HepG2 (cell line): Measurements from ENCODE around the gene INTS15. TPM values are rescaled to one million over a fixed set of nuclear protein-coding genes. Genes with fewer than 3 reads are reported as not detected.

ENCODE experiments used
- ARNT ChIP-seq: fragments of 450-650 bp; IDR thresholded peaks from 2 replicates; pipeline ENCODE4 v1.6.1; 2017
- CBX5 ChIP-seq: sonication (generic); formaldehyde crosslinking; IDR thresholded peaks from 2 replicates; pipeline ENCODE4 v1.4.0; 2020; ENCODE audit warnings: missing genetic modification reagents, borderline replicate concordance
- ERF ChIP-seq: IDR thresholded peaks from 2 replicates; pipeline ENCODE4 v1.6.1; 2018; ENCODE audit warnings: missing biosample characterization, missing genetic modification reagents
- GFI1 ChIP-seq: sonication (generic); formaldehyde crosslinking; IDR thresholded peaks from 2 replicates; pipeline ENCODE4 v1.5.0; 2020; ENCODE audit warnings: missing genetic modification reagents, mild to moderate bottlenecking, borderline replicate concordance
- HNF4G ChIP-seq, 2 experiments: sonication (generic) in 1 of 2; formaldehyde crosslinking in 1 of 2; IDR thresholded peaks; 2 replicates each; pipeline versions ENCODE4 v1.4.0 to v1.6.1; 2011 to 2020; ENCODE audit warnings: borderline replicate concordance in 2 of 2, low read depth in 2 of 2, mild to moderate bottlenecking in 2 of 2, low read length in 1 of 2, missing genetic modification reagents in 1 of 2, moderate library complexity in 1 of 2
- JUND ChIP-seq: sonication (generic); formaldehyde crosslinking; IDR thresholded peaks from 2 replicates; pipeline ENCODE4 v1.8.0; 2022; ENCODE audit warnings: mild to moderate bottlenecking, missing genetic modification reagents
- KLF6 ChIP-seq: IDR thresholded peaks from 2 replicates; pipeline ENCODE4 v1.8.0; 2016; ENCODE audit warnings: missing biosample characterization, missing genetic modification reagents
- MEIS1 ChIP-seq: sonication (generic); formaldehyde crosslinking; IDR thresholded peaks from 2 replicates; pipeline ENCODE4 v1.9.0; 2021; ENCODE audit warnings: mild to moderate bottlenecking, missing genetic modification reagents, moderate library complexity, borderline replicate concordance
- SMARCC2 ChIP-seq: fragments of 450-650 bp; IDR thresholded peaks from 2 replicates; pipeline ENCODE4 v1.6.1; 2017; ENCODE audit warnings: antibody characterized with exemption, mild to moderate bottlenecking
- ZFP36L2 ChIP-seq: sonication (generic); formaldehyde crosslinking; IDR thresholded peaks from 2 replicates; pipeline ENCODE4 v1.4.0; 2020; ENCODE audit warnings: missing genetic modification reagents
- ZFP90 ChIP-seq: sonication (generic); formaldehyde crosslinking; IDR thresholded peaks from 2 replicates; pipeline ENCODE4 v1.8.0; 2022; ENCODE audit warnings: missing genetic modification reagents, mild to moderate bottlenecking, inconsistent platforms, borderline replicate concordance
- ZNF562 ChIP-seq: sonication (generic); formaldehyde crosslinking; IDR thresholded peaks from 2 replicates; pipeline ENCODE4 v1.8.0; 2022; ENCODE audit warnings: missing genetic modification reagents, borderline replicate concordance
- ZNF652 ChIP-seq: IDR thresholded peaks from 2 replicates; pipeline ENCODE4 v1.6.1; 2016; ENCODE audit warnings: low read depth, borderline replicate concordance
- polyA plus RNA-seq, 8 experiments: library from polyadenylated mRNA; depleted of rRNA in 3 of 8; stranded (reverse) in 7 of 8; unstranded in 1 of 8; fragments of >200 nt; fragmentation: Illumina TruSeq in 4 of 8; extraction: Trizol in 4 of 8; gene quantifications; 2 replicates each; pipeline versions ENCODE4 v1.2.1 to v1.2.3, GENCODE V29; 2011 to 2016; ENCODE audit warnings: low read depth in 4 of 8, missing spikeins in 1 of 8, mixed read lengths in 1 of 8; ENCODE audit not compliant: insufficient read depth in 1 of 8
- total RNA-seq, 5 experiments: library from RNA; depleted of rRNA; stranded (reverse); fragments of >200 nt; fragmentation: Illumina TruSeq; extraction: Trizol; gene quantifications; 2 replicates each; pipeline ENCODE4 v1.2.3, GENCODE V29; 2016; ENCODE audit warnings: low read depth in 1 of 5
- TF ChIP-seq, protein P1 (sequence below), 2 experiments: sonication (generic) in 1 of 2; formaldehyde crosslinking in 1 of 2; IDR thresholded peaks; 2 replicates each; pipeline versions ENCODE4 v1.4.0 to v1.6.1; 2018 to 2020; ENCODE audit warnings: missing genetic modification reagents in 2 of 2, borderline replicate concordance in 1 of 2, low read depth in 1 of 2, mild to moderate bottlenecking in 1 of 2, missing biosample characterization in 1 of 2
- TF ChIP-seq, protein P2 (sequence below): conservative IDR thresholded peaks from 2 replicates; pipeline ENCODE4 v1.6.1; 2018; ENCODE audit warnings: missing genetic modification reagents
- TF ChIP-seq, protein P3 (sequence below): sonication (generic); formaldehyde crosslinking; IDR thresholded peaks from 2 replicates; pipeline ENCODE4 v1.9.0; 2021; ENCODE audit warnings: missing genetic modification reagents, borderline replicate concordance
- TF ChIP-seq, protein P4 (sequence below): sonication (generic); formaldehyde crosslinking; IDR thresholded peaks from 2 replicates; pipeline ENCODE4 v1.4.0; 2020; ENCODE audit warnings: mild to moderate bottlenecking, missing genetic modification reagents
- TF ChIP-seq, protein P5 (sequence below): sonication (generic); formaldehyde crosslinking; IDR thresholded peaks from 2 replicates; pipeline ENCODE4 v1.4.0; 2020; ENCODE audit warnings: missing genetic modification reagents

INTS15 gene
- total and polyA plus RNA-seq, 2 of the 13 experiments (the other 11 are each of a cell fraction or from before 2014, with no cell fraction given) = 16.3 to 25.7 TPM

DNA sequence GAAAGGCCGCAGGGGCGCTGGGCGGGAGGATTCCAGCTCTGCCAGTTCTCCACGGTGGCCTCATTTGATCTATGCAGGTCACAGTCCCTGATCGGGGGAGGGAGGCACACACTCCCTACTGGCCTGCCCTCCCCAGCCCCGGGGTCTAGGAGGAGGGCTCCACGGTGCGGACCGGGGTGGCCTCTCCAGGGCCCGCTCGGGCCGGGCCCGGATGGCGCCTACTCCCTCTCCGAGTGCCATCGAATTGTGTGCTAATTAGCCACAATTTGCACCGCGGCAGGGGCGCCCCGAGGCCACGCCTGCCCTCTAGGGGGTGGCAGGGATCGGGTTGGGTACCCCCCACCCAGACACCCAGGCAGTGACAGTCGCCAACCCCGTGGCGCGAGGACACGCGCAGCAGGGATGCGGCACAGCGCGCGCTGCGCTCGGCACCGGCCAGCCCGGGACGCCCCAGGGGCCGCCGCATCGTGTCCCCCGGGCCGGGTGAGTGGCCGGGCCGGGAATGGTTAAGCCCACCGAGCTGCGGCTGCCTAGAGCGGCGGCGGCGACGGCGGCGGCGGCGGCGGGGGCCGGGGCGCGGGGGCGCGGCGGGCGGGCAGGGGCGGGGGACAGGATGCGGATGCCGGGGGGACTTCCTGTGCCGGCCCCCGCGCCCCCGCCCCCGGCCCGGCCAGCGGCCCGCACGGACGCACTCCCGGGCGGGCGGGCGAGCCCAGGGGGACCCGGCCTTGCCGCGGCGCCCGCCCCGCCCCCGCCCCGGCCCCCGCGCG, 25.3 kb downstream of the INTS15 start, which contains the start of gene ZNF853 (continued):
- no peak for TF ChIP-seq KLF6 (CRISPR knock-in tag)
- TF ChIP-seq GFI1 (CRISPR knock-in tag) = no peak
- no peak for TF ChIP-seq ZFP36L2 (CRISPR knock-in tag)
- TF ChIP-seq MEIS1 (CRISPR knock-in tag) = no peak
- peak; percentile 74; the same call in 1 of the 2 replicates for TF ChIP-seq ZNF652 (CRISPR knock-in tag)
- TF ChIP-seq SMARCC2 = no peak
- TF ChIP-seq, protein P1, sequence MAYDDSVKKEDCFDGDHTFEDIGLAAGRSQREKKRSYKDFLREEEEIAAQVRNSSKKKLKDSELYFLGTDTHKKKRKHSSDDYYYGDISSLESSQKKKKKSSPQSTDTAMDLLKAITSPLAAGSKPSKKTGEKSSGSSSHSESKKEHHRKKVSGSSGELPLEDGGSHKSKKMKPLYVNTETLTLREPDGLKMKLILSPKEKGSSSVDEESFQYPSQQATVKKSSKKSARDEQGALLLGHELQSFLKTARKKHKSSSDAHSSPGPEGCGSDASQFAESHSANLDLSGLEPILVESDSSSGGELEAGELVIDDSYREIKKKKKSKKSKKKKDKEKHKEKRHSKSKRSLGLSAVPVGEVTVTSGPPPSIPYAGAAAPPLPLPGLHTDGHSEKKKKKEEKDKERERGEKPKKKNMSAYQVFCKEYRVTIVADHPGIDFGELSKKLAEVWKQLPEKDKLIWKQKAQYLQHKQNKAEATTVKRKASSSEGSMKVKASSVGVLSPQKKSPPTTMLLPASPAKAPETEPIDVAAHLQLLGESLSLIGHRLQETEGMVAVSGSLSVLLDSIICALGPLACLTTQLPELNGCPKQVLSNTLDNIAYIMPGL (CRISPR knock-in tag; IDR thresholded peaks at IDR 0.05; ENCODE audit: borderline replicate concordance in 1 of 2, low read depth in 1 of 2) = peak in 1 of 2 experiments; percentile 58; a peak in 1 of 4 replicates
- no peak for TF ChIP-seq CBX5
- no peak for TF ChIP-seq ZNF562 (CRISPR knock-in tag)
- TF ChIP-seq, protein P2, sequence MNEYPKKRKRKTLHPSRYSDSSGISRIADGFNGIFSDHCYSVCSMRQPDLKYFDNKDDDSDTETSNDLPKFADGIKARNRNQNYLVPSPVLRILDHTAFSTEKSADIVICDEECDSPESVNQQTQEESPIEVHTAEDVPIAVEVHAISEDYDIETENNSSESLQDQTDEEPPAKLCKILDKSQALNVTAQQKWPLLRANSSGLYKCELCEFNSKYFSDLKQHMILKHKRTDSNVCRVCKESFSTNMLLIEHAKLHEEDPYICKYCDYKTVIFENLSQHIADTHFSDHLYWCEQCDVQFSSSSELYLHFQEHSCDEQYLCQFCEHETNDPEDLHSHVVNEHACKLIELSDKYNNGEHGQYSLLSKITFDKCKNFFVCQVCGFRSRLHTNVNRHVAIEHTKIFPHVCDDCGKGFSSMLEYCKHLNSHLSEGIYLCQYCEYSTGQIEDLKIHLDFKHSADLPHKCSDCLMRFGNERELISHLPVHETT (CRISPR knock-in tag) = 0 out of 2 replicates have a peak, but pooled peaks have one; percentile 77
- TF ChIP-seq HNF4G (IDR thresholded peaks at IDR 0.05; ENCODE audit: borderline replicate concordance, low read depth, low read length) = no peak
- TF ChIP-seq HNF4G (CRISPR knock-in tag; IDR thresholded peaks at IDR 0.05; ENCODE audit: borderline replicate concordance, low read depth) = no peak
- TF ChIP-seq, protein P3, sequence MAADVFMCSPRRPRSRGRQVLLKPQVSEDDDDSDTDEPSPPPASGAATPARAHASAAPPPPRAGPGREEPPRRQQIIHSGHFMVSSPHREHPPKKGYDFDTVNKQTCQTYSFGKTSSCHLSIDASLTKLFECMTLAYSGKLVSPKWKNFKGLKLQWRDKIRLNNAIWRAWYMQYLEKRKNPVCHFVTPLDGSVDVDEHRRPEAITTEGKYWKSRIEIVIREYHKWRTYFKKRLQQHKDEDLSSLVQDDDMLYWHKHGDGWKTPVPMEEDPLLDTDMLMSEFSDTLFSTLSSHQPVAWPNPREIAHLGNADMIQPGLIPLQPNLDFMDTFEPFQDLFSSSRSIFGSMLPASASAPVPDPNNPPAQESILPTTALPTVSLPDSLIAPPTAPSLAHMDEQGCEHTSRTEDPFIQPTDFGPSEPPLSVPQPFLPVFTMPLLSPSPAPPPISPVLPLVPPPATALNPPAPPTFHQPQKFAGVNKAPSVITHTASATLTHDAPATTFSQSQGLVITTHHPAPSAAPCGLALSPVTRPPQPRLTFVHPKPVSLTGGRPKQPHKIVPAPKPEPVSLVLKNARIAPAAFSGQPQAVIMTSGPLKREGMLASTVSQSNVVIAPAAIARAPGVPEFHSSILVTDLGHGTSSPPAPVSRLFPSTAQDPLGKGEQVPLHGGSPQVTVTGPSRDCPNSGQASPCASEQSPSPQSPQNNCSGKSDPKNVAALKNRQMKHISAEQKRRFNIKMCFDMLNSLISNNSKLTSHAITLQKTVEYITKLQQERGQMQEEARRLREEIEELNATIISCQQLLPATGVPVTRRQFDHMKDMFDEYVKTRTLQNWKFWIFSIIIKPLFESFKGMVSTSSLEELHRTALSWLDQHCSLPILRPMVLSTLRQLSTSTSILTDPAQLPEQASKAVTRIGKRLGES = no peak
- peak; percentile 42; the same call in 1 of the 2 replicates for TF ChIP-seq ERF (CRISPR knock-in tag)
- TF ChIP-seq JUND (CRISPR knock-in tag) = no peak
- TF ChIP-seq ZFP90 (CRISPR knock-in tag) = no peak
- no peak for TF ChIP-seq ARNT
- TF ChIP-seq, protein P4, sequence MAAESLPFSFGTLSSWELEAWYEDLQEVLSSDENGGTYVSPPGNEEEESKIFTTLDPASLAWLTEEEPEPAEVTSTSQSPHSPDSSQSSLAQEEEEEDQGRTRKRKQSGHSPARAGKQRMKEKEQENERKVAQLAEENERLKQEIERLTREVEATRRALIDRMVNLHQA (CRISPR knock-in tag) = no peak
- TF ChIP-seq, protein P5, sequence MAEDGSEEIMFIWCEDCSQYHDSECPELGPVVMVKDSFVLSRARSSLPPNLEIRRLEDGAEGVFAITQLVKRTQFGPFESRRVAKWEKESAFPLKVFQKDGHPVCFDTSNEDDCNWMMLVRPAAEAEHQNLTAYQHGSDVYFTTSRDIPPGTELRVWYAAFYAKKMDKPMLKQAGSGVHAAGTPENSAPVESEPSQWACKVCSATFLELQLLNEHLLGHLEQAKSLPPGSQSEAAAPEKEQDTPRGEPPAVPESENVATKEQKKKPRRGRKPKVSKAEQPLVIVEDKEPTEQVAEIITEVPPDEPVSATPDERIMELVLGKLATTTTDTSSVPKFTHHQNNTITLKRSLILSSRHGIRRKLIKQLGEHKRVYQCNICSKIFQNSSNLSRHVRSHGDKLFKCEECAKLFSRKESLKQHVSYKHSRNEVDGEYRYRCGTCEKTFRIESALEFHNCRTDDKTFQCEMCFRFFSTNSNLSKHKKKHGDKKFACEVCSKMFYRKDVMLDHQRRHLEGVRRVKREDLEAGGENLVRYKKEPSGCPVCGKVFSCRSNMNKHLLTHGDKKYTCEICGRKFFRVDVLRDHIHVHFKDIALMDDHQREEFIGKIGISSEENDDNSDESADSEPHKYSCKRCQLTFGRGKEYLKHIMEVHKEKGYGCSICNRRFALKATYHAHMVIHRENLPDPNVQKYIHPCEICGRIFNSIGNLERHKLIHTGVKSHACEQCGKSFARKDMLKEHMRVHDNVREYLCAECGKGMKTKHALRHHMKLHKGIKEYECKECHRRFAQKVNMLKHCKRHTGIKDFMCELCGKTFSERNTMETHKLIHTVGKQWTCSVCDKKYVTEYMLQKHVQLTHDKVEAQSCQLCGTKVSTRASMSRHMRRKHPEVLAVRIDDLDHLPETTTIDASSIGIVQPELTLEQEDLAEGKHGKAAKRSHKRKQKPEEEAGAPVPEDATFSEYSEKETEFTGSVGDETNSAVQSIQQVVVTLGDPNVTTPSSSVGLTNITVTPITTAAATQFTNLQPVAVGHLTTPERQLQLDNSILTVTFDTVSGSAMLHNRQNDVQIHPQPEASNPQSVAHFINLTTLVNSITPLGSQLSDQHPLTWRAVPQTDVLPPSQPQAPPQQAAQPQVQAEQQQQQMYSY (CRISPR knock-in tag) = no peak
